ENCODE data around the gene TFCP2. TPM values are rescaled to one million over a fixed set of nuclear protein-coding genes. Genes with fewer than 3 reads are reported as not detected.

TFCP2 gene
- total RNA-seq, 1 donor from 2014 or later, result 22.8 TPM

- Histone ChIP-seq H3K27ac (replicated peaks) (no peak overlapping the region), H3K4me3 (no peak overlapping the region), H3K9me3 (replicated peaks) (no peaks in the 10 kb centered on the region), H3K36me3 (peaks cover 20% of the 10 kb centered on the region), H3K4me1 (peaks cover 2% of the 10 kb centered on the region), H3K27me3 (ENCODE audit: low read depth) (no peaks in the 10 kb centered on the region)
- no peak for DNase-seq
- intact Hi-C loops (cut with micrococcal nuclease), result no loop called here
- TF ChIP-seq CTCF (IDR thresholded peaks at IDR 0.05; ENCODE audit: borderline replicate concordance), result no peak
These were observed 15.6 kb upstream of the TFCP2 start for GRCh38 chr12:51188359-51189051.

GRCh38 chr12:51187370-51187987 is 14.5 kb upstream of the TFCP2 start:
- Histone ChIP-seq H3K4me1 (peaks cover 2% of the 10 kb centered on the region), H3K27ac (replicated peaks) (no peak overlapping the region), H3K4me3 (no peak overlapping the region), H3K9me3 (replicated peaks) (no peaks in the 10 kb centered on the region), H3K27me3 (ENCODE audit: low read depth) (no peaks in the 10 kb centered on the region), H3K36me3 (peaks cover 20% of the 10 kb centered on the region)
- no peak for TF ChIP-seq CTCF (IDR thresholded peaks at IDR 0.05; ENCODE audit: borderline replicate concordance)
- intact Hi-C loops (cut with micrococcal nuclease), result no loop called here
- DNase-seq, result no peak

- no peak for DNase-seq
- no peak overlapping the region for H3K27ac ChIP-seq (replicated peaks)
- peaks cover 2% of the 10 kb centered on the region for H3K4me1 ChIP-seq
- TF ChIP-seq CTCF (IDR thresholded peaks at IDR 0.05; ENCODE audit: borderline replicate concordance), result no peak
- H3K27me3 ChIP-seq (ENCODE audit: low read depth), result no peaks in the 10 kb centered on the region
- intact Hi-C loops (cut with micrococcal nuclease), result no loop called here
- H3K4me3 ChIP-seq, result no peak overlapping the region
- no peaks in the 10 kb centered on the region for H3K9me3 ChIP-seq (replicated peaks)
- peaks cover 12% of the 10 kb centered on the region for H3K36me3 ChIP-seq
These were observed 13.6 kb upstream of the TFCP2 start for GRCh38 chr12:51186465-51187085.

GRCh38 chr12:51185171-51185717 is 12.3 kb upstream of the TFCP2 start:
- no peak for DNase-seq
- Histone ChIP-seq H3K4me3 (no peak overlapping the region), H3K27ac (replicated peaks) (no peak overlapping the region), H3K27me3 (ENCODE audit: low read depth) (no peaks in the 10 kb centered on the region), H3K36me3 (peaks cover 5% of the 10 kb centered on the region), H3K4me1 (peaks cover 2% of the 10 kb centered on the region), H3K9me3 (replicated peaks) (no peaks in the 10 kb centered on the region)
- no peak for TF ChIP-seq CTCF (IDR thresholded peaks at IDR 0.05; ENCODE audit: borderline replicate concordance)
- intact Hi-C loops (cut with micrococcal nuclease), result no loop called here

- Histone ChIP-seq H3K27ac (replicated peaks) (no peak overlapping the region), H3K4me1 (peaks cover 2% of the 10 kb centered on the region), H3K4me3 (no peak overlapping the region), H3K27me3 (ENCODE audit: low read depth) (no peaks in the 10 kb centered on the region), H3K9me3 (replicated peaks) (no peaks in the 10 kb centered on the region), H3K36me3 (no peaks in the 10 kb centered on the region)
- TF ChIP-seq CTCF (IDR thresholded peaks at IDR 0.05; ENCODE audit: borderline replicate concordance), result no peak
- intact Hi-C loops (cut with micrococcal nuclease), result no loop called here
- DNase-seq, result peak; percentile 61
These were observed 10.9 kb upstream of the TFCP2 start for GRCh38 chr12:51183816-51184215.
